OCI-LY3 (cell line): ENCODE data around the gene CCDC190.

Experiments used
- EZH2phosphoT487 ChIP-seq: fragments of 200-600 bp; shearing (Covaris generic); IDR thresholded peaks from 2 replicates; pipeline ENCODE4 v1.6.1; 2018; ENCODE audit warnings: antibody characterized with exemption, mixed run types, low read depth
- TF ChIP-seq, protein P1 (sequence below): fragments of 200-600, 300-600 bp; sonication (generic); IDR thresholded peaks from 2 replicates; pipeline ENCODE4 v1.5.1; 2014; ENCODE audit warnings: antibody characterized with exemption, low read length, low read depth

DNA sequence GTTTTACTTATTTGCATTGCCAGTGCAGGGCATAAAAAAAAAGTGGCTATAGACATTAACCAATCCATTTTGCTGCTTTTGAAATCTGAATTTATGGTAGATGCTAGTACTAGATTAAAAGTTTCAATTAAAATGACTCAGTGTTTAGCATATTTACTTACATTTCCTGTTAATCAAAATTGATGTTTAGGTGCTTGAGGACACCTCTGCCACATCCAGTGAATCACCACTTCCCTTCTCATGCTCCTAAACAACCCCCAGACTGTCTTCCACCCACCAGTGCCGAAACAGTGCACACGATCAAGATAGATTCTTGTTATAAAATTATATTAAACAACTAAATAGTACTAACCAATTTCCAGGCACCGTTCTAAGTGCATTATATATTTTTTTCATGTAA is 37.7 kb downstream of the CCDC190 start:
- TF ChIP-seq, protein P1, sequence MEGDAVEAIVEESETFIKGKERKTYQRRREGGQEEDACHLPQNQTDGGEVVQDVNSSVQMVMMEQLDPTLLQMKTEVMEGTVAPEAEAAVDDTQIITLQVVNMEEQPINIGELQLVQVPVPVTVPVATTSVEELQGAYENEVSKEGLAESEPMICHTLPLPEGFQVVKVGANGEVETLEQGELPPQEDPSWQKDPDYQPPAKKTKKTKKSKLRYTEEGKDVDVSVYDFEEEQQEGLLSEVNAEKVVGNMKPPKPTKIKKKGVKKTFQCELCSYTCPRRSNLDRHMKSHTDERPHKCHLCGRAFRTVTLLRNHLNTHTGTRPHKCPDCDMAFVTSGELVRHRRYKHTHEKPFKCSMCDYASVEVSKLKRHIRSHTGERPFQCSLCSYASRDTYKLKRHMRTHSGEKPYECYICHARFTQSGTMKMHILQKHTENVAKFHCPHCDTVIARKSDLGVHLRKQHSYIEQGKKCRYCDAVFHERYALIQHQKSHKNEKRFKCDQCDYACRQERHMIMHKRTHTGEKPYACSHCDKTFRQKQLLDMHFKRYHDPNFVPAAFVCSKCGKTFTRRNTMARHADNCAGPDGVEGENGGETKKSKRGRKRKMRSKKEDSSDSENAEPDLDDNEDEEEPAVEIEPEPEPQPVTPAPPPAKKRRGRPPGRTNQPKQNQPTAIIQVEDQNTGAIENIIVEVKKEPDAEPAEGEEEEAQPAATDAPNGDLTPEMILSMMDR = no peak
- no peak for TF ChIP-seq EZH2phosphoT487
